Karpas-422 (cell line): Measurements from ENCODE around the gene SPART. TPM values are rescaled to one million over a fixed set of nuclear protein-coding genes. Genes with fewer than 3 reads are reported as not detected.

Source experiments
- DNase-seq: peaks from one replicate; pipeline ENCODE4 v3.0.0-alpha.2; 2015
- H2AFZ ChIP-seq: fragments of 200-600 bp; sonication (generic); 2 replicates; pipeline ENCODE4 v1.6.1; 2014; ENCODE audit warnings: antibody characterized with exemption, low read length, mixed read lengths
- H3K27ac ChIP-seq: fragments of 200-600 bp; sonication (generic); 2 replicates; pipeline ENCODE4 v1.5.1; 2014; ENCODE audit warnings: mild to moderate bottlenecking, low read length, moderate library complexity
- H3K27me3 ChIP-seq: fragments of 200-600 bp; sonication (generic); 2 replicates; pipeline ENCODE4 v1.6.1; 2014; ENCODE audit warnings: low read length, mixed read lengths
- H3K36me3 ChIP-seq: fragments of 200-600 bp; sonication (generic); 2 replicates; pipeline ENCODE4 v1.6.1; 2014; ENCODE audit warnings: low read length, mixed read lengths; ENCODE audit not compliant: insufficient read depth
- H3K4me1 ChIP-seq: fragments of 200-600 bp; sonication (generic); 2 replicates; pipeline ENCODE4 v1.6.1; 2014; ENCODE audit warnings: mild to moderate bottlenecking, low read length, mixed read lengths
- H3K4me2 ChIP-seq: fragments of 200-600 bp; sonication (generic); 2 replicates; pipeline ENCODE4 v1.6.1; 2014; ENCODE audit warnings: low read length, low read depth, mild to moderate bottlenecking; ENCODE audit not compliant: poor library complexity, severe bottlenecking
- H3K4me3 ChIP-seq: fragments of 200-600 bp; sonication (generic); 2 replicates; pipeline ENCODE4 v1.5.1; 2014; ENCODE audit warnings: mild to moderate bottlenecking, antibody characterized with exemption, low read length, mixed read lengths
- H3K79me2 ChIP-seq: fragments of 200-600 bp; sonication (generic); 2 replicates; pipeline ENCODE4 v1.6.1; 2014; ENCODE audit warnings: mild to moderate bottlenecking, low read length, mixed read lengths
- H3K9ac ChIP-seq: fragments of 200-600 bp; sonication (generic); 2 replicates; pipeline ENCODE4 v1.6.0; 2014; ENCODE audit warnings: low read length
- H3K9me2 ChIP-seq: fragments of 200-600 bp; sonication (generic), shearing (Covaris generic); replicated peaks from 2 replicates; pipeline ENCODE4 v1.6.0; 2014; ENCODE audit warnings: mild to moderate bottlenecking, low read length, moderate library complexity; ENCODE audit not compliant: insufficient read depth
- H3K9me3 ChIP-seq: fragments of 300-700, 200-600 bp; sonication (generic); 2 replicates; pipeline ENCODE4 v1.6.1; 2014; ENCODE audit warnings: low read length, mixed read lengths
- H4K20me1 ChIP-seq: fragments of 200-600 bp; sonication (generic); 2 replicates; pipeline ENCODE4 v1.6.1; 2014; ENCODE audit warnings: mild to moderate bottlenecking, antibody characterized with exemption, low read length, low read depth; ENCODE audit not compliant: insufficient read depth
- total RNA-seq: library from RNA; depleted of rRNA; stranded (reverse); fragments of >200 nt; shearing (Covaris generic); gene quantifications from 2 replicates; pipeline ENCODE4 v1.2.3, GENCODE V29; 2014; ENCODE audit warnings: low replicate concordance

The SPART gene
- total RNA-seq, 1 experiment from 2014 or later = not detected

GRCh38 chr13:36358175-36358718, 12.1 kb upstream of the SPART start:
- no peaks in the 10 kb centered on the region for H3K27me3 ChIP-seq
- peaks cover 58% of the 10 kb centered on the region for H3K4me1 ChIP-seq
- H3K4me3 ChIP-seq = peak overlapping the region; percentile 31; the same call in 1 of the 2 replicates
- peak overlapping the region; percentile 54 for H3K4me2 ChIP-seq
- no peak overlapping the region for H2AFZ ChIP-seq
- no peaks in the 10 kb centered on the region for H3K36me3 ChIP-seq
- H3K79me2 ChIP-seq = no peaks in the 10 kb centered on the region
- H3K9me3 ChIP-seq = no peaks in the 10 kb centered on the region
- peak; percentile 59 for DNase-seq
- peak overlapping the region; percentile 51 for H3K9ac ChIP-seq
- H4K20me1 ChIP-seq = no peaks in the 10 kb centered on the region
- H3K27ac ChIP-seq = peak overlapping the region; percentile 91
- H3K9me2 ChIP-seq = no peaks in the 10 kb centered on the region

- Histone ChIP-seq H3K4me2 (peak overlapping the region; percentile 54), H3K4me1 (peaks cover 56% of the 10 kb centered on the region), H3K9me3 (no peaks in the 10 kb centered on the region), H3K27me3 (no peaks in the 10 kb centered on the region), H3K36me3 (no peaks in the 10 kb centered on the region), H3K9ac (peak overlapping the region; percentile 35), H3K9me2 (no peaks in the 10 kb centered on the region), H3K27ac (peak overlapping the region; percentile 91), H3K4me3 (no peak overlapping the region), H4K20me1 (no peaks in the 10 kb centered on the region), H3K79me2 (no peaks in the 10 kb centered on the region), H2AFZ (no peak overlapping the region)
- no peak for DNase-seq
Measured at GRCh38 chr13:36357692-36358091, 11.5 kb upstream of the SPART start.

DNA sequence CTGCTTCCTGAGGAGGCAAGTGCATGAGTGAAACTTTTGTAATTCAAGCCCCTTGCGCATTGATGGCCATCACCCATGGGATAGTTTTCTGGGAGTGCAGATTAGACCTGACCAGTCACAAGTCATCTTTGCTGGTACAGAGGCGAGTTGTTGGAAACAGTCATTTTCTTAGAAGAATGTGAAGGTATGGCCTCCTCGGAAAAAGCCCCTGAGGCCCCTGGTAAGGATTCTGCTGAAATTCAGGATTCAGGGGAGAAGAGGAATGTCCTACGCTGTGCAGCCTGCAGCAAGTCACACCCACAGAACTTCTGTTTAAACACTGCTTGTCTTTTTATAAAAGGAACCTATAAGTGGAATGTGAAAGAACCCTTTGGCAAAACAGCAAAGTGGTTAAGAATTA, 11.0 kb upstream of the SPART start:
- H3K36me3 ChIP-seq = no peaks in the 10 kb centered on the region

GRCh38 chr13:36356058-36356457, 9.9 kb upstream of the SPART start:
- no peaks in the 10 kb centered on the region for H3K9me3 ChIP-seq
- no peak overlapping the region for H3K9ac ChIP-seq
- H3K79me2 ChIP-seq = no peaks in the 10 kb centered on the region
- no peaks in the 10 kb centered on the region for H3K36me3 ChIP-seq
- H3K4me1 ChIP-seq = peaks cover 50% of the 10 kb centered on the region
- no peak overlapping the region for H2AFZ ChIP-seq
- H4K20me1 ChIP-seq = no peaks in the 10 kb centered on the region
- H3K27ac ChIP-seq = no peak overlapping the region
- H3K4me3 ChIP-seq = no peak overlapping the region
- H3K9me2 ChIP-seq = no peaks in the 10 kb centered on the region
- H3K4me2 ChIP-seq = no peak overlapping the region
- DNase-seq = no peak
- no peaks in the 10 kb centered on the region for H3K27me3 ChIP-seq

More for the DNA sequence above, 11.0 kb upstream of the SPART start:
- H3K4me3 ChIP-seq = no peak overlapping the region
- H3K9me3 ChIP-seq = no peaks in the 10 kb centered on the region
- no peaks in the 10 kb centered on the region for H3K9me2 ChIP-seq
- H3K27ac ChIP-seq = peak overlapping the region; percentile 91
- no peaks in the 10 kb centered on the region for H3K79me2 ChIP-seq
- peak overlapping the region; percentile 35; the same call in 1 of the 2 replicates for H3K9ac ChIP-seq
- peak overlapping the region; percentile 54 for H3K4me2 ChIP-seq
- H3K27me3 ChIP-seq = no peaks in the 10 kb centered on the region
- no peak overlapping the region for H2AFZ ChIP-seq
- H3K4me1 ChIP-seq = peaks cover 51% of the 10 kb centered on the region
- no peaks in the 10 kb centered on the region for H4K20me1 ChIP-seq
- DNase-seq = no peak

GRCh38 chr13:36355632-36356031, 9.4 kb upstream of the SPART start:
- no peaks in the 10 kb centered on the region for H3K36me3 ChIP-seq
- H3K4me3 ChIP-seq = no peak overlapping the region
- DNase-seq = no peak
- H3K27me3 ChIP-seq = no peaks in the 10 kb centered on the region
- H3K9me3 ChIP-seq = no peaks in the 10 kb centered on the region
- no peak overlapping the region for H2AFZ ChIP-seq
- H4K20me1 ChIP-seq = no peaks in the 10 kb centered on the region
- no peak overlapping the region for H3K27ac ChIP-seq
- H3K4me1 ChIP-seq = peaks cover 45% of the 10 kb centered on the region
- no peak overlapping the region for H3K9ac ChIP-seq
- H3K4me2 ChIP-seq = no peak overlapping the region
- H3K9me2 ChIP-seq = no peaks in the 10 kb centered on the region
- no peaks in the 10 kb centered on the region for H3K79me2 ChIP-seq

DNA sequence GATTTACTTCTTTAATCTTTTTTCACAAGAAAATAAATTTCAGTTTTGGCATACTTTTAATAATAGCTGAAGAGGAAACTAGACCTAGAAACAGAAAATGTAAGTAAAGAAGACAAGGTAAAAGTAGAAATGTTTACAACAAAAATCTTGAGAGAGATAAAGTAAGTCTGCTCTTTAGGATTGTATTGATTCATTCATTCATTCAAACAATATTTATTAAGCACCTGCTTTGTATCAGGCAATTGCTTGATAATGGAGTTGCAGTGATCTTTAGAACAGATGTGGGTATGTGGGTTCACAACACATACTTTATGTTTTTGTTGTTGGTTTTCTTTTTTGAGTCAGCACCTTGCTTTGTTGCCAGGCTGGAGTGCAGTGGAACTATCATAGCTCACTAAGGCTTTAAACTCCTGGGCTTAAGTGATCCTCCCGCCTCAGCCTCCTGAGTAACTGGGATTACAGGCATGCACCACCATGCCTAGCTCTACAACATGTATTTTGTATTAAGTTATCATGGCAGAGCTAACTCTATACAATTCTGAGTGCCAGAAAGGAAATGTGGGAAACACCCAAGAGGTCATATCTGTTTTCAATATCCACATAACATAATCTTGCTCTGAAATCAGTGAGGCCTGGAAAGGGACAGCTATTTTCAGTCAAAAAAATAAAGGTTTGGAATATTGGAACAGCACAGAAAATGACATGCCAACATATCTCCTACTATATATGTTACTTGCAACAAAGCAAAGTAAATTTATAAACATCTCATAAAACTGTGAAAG, 8.8 kb upstream of the SPART start:
- no peak overlapping the region for H2AFZ ChIP-seq
- no peaks in the 10 kb centered on the region for H3K36me3 ChIP-seq
- H3K9me3 ChIP-seq = no peaks in the 10 kb centered on the region
- H3K4me3 ChIP-seq = no peak overlapping the region
- peaks cover 41% of the 10 kb centered on the region for H3K4me1 ChIP-seq
- no peak for DNase-seq
- H3K79me2 ChIP-seq = no peaks in the 10 kb centered on the region
- H3K4me2 ChIP-seq = no peak overlapping the region
- H3K27ac ChIP-seq = no peak overlapping the region
- H3K27me3 ChIP-seq = no peaks in the 10 kb centered on the region
- H4K20me1 ChIP-seq = no peaks in the 10 kb centered on the region
- H3K9me2 ChIP-seq = no peaks in the 10 kb centered on the region
- no peak overlapping the region for H3K9ac ChIP-seq

DNA sequence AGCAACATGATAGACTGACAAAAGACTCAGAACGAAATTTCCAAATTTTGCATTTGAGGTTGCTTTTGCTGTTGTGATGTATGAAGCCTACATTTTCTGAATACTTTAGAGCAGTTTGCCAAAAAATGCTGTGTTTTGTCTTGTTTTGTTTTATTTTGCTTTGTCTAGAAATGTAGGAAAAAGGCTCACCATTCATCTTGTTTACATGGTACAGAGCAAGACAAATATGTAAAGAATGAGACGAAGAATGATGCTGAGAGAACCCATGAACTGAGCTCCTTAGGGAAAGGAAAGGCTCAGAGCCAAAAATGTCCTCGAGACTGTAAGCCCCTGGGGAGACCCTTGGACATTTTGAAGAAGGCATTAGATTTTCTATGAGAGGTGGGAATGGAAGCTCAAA, 6.8 kb upstream of the SPART start:
- Histone ChIP-seq H2AFZ (no peak overlapping the region; the same call in 1 of the 2 replicates), H3K4me2 (no peak overlapping the region), H3K4me3 (no peak overlapping the region), H3K79me2 (no peaks in the 10 kb centered on the region), H3K27me3 (no peaks in the 10 kb centered on the region), H3K9me3 (no peaks in the 10 kb centered on the region), H3K9me2 (no peaks in the 10 kb centered on the region), H3K27ac (no peak overlapping the region), H3K9ac (no peak overlapping the region), H3K4me1 (peaks cover 22% of the 10 kb centered on the region), H4K20me1 (no peaks in the 10 kb centered on the region), H3K36me3 (no peaks in the 10 kb centered on the region)
- no peak for DNase-seq

DNA sequence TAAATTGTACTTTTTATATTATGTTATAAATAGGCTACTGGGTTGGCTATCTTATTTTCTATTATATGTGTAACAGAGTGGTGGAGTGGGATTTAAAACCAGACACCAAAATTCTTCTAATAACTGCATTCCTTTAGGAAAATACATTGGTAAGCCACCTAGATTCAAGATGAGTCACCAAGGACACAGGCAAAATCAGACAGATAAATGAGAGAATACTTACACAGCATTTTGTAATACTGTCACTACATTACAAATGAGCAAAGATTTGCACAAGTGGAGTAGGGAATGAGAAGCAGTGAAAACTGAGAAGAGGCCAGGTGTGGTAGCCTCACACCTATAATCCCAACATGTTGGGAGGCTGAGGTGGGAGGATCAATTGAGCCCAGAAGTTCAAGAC, 6.2 kb upstream of the SPART start:
- Histone ChIP-seq H2AFZ (no peak overlapping the region), H3K27ac (no peak overlapping the region), H3K36me3 (no peaks in the 10 kb centered on the region), H3K79me2 (no peaks in the 10 kb centered on the region), H3K9ac (no peak overlapping the region), H4K20me1 (no peaks in the 10 kb centered on the region), H3K4me3 (no peak overlapping the region), H3K9me3 (no peaks in the 10 kb centered on the region), H3K4me1 (peaks cover 17% of the 10 kb centered on the region), H3K4me2 (no peak overlapping the region), H3K27me3 (no peaks in the 10 kb centered on the region), H3K9me2 (no peaks in the 10 kb centered on the region)
- no peak for DNase-seq
